T1000 (cell line): Measurements from ENCODE around the gene PFDN5.

Experiments used
- DNase-seq: peaks from one replicate; lab custom pipeline; 2025; ENCODE audit warnings: mixed read lengths; lab: John Stamatoyannopoulos, UW

The PFDN5 gene

GRCh38 chr12:53295070-53295890 lies at the start of gene PFDN5:
Gene PFDN5, plus strand, starts transcription at chr12:53295542. Its CDS starts 26 bp downstream, at chr12:53295568.
- peak; percentile 83 for DNase-seq

GRCh38 chr12:53251477-53252348 lies 43.6 kb upstream of the PFDN5 start:
- peak; percentile 79 for DNase-seq

GRCh38 chr12:53252349-53252916 lies 42.9 kb upstream of the PFDN5 start:
- no peak for DNase-seq

GRCh38 chr12:53253298-53253697 lies 42.0 kb upstream of the PFDN5 start:
- DNase-seq = no peak

- DNase-seq = no peak
Measured at GRCh38 chr12:53254816-53255545, 40.4 kb upstream of the PFDN5 start.

GRCh38 chr12:53255996-53256395 lies 39.3 kb upstream of the PFDN5 start:
- no peak for DNase-seq

- no peak for DNase-seq
Measured at GRCh38 chr12:53258541-53259539, 36.5 kb upstream of the PFDN5 start.

- DNase-seq = no peak
Measured at GRCh38 chr12:53259891-53260290, 35.5 kb upstream of the PFDN5 start.

- DNase-seq = no peak
Measured at GRCh38 chr12:53265783-53266182, 29.6 kb upstream of the PFDN5 start.

- DNase-seq = no peak
Measured at GRCh38 chr12:53267306-53267998, 27.9 kb upstream of the PFDN5 start.

GRCh38 chr12:53267999-53268629 lies 27.2 kb upstream of the PFDN5 start, which contains the start of gene ESPL1:
Gene ESPL1, plus strand, starts transcription at chr12:53268299. Its CDS starts 468 bp downstream, at chr12:53268767.
- peak; percentile 67 for DNase-seq

- DNase-seq = no peak
Measured at GRCh38 chr12:53268630-53269562, 26.4 kb upstream of the PFDN5 start.

GRCh38 chr12:53274445-53274844 lies 20.9 kb upstream of the PFDN5 start:
- no peak for DNase-seq

GRCh38 chr12:53276511-53276910 lies 18.8 kb upstream of the PFDN5 start:
- no peak for DNase-seq

GRCh38 chr12:53277981-53278380 lies 17.4 kb upstream of the PFDN5 start:
- DNase-seq = no peak

- no peak for DNase-seq
Measured at GRCh38 chr12:53279283-53279869, 16.0 kb upstream of the PFDN5 start.

- no peak for DNase-seq
Measured at GRCh38 chr12:53279888-53280498, 15.3 kb upstream of the PFDN5 start.
